GM12874 (cell line): ENCODE measurements around the gene DGKD.

Experiments used
- CTCF ChIP-seq: IDR thresholded peaks from 2 replicates; pipeline ENCODE4 v1.5.1; 2011; ENCODE audit warnings: low read depth, mild to moderate bottlenecking, control low read depth, low read length, moderate library complexity; ENCODE audit not compliant: insufficient read depth

The DGKD gene

GRCh38 chr2:233319256-233319655 is 35.0 kb upstream of the DGKD start:
- no peak for TF ChIP-seq CTCF

- no peak for TF ChIP-seq CTCF
Measured at GRCh38 chr2:233320470-233320869, 33.8 kb upstream of the DGKD start.

- no peak for TF ChIP-seq CTCF
Measured at GRCh38 chr2:233321166-233321565, 33.1 kb upstream of the DGKD start.

GRCh38 chr2:233323851-233324250 is 30.4 kb upstream of the DGKD start:
- TF ChIP-seq CTCF, result no peak

GRCh38 chr2:233325256-233325655 is 29.0 kb upstream of the DGKD start:
- TF ChIP-seq CTCF, result no peak

- TF ChIP-seq CTCF, result no peak
Measured at GRCh38 chr2:233325814-233326213, 28.5 kb upstream of the DGKD start.

- no peak for TF ChIP-seq CTCF
Measured at GRCh38 chr2:233326500-233326899, 27.8 kb upstream of the DGKD start.

GRCh38 chr2:233328922-233329321 is 25.4 kb upstream of the DGKD start:
- TF ChIP-seq CTCF, result no peak
